HG03521 (cell line): ENCODE measurements around the gene GLO1.
A peak's percentile ranks its signal among the peaks of the same experiment; 100 is the strongest.

Experiments
- ATAC-seq: cut with Tn5 transposase; IDR thresholded peaks from one replicate; pipeline ENCODE4 v1.9.1; 2021; ENCODE audit warnings: mild to moderate bottlenecking, moderate library complexity; ENCODE audit not compliant: unreplicated experiment

GLO1 gene

GRCh38 chr6:38702558-38703397 lies at the start of gene GLO1:
Gene GLO1, minus strand, starts transcription at chr6:38703145. Its CDS starts 91 bp downstream, at chr6:38703054.
- ATAC-seq, result peak; percentile 99

GRCh38 chr6:38750968-38751615 lies 48.1 kb upstream of the GLO1 start:
- ATAC-seq, result no peak

- ATAC-seq, result no peak
These were observed 46.5 kb upstream of the GLO1 start for GRCh38 chr6:38749473-38749872.

- ATAC-seq, result no peak
These were observed 36.6 kb upstream of the GLO1 start for GRCh38 chr6:38739532-38739931.

GRCh38 chr6:38738261-38738660 lies 35.3 kb upstream of the GLO1 start:
- ATAC-seq, result no peak

GRCh38 chr6:38736951-38737350 lies 34.0 kb upstream of the GLO1 start:
- no peak for ATAC-seq

- ATAC-seq, result no peak
These were observed 27.4 kb upstream of the GLO1 start for GRCh38 chr6:38730140-38730862.

- no peak for ATAC-seq
These were observed 25.3 kb upstream of the GLO1 start for GRCh38 chr6:38728203-38728602.

- ATAC-seq, result no peak
These were observed 22.7 kb upstream of the GLO1 start for GRCh38 chr6:38725414-38726183.

GRCh38 chr6:38724343-38724742 lies 21.4 kb upstream of the GLO1 start:
- ATAC-seq, result no peak

GRCh38 chr6:38723783-38724182 lies 20.8 kb upstream of the GLO1 start:
- ATAC-seq, result no peak

GRCh38 chr6:38722727-38723334 lies 19.9 kb upstream of the GLO1 start:
- ATAC-seq, result no peak

- ATAC-seq, result no peak
These were observed 19.1 kb upstream of the GLO1 start for GRCh38 chr6:38722038-38722437.

- ATAC-seq, result no peak
These were observed 17.4 kb upstream of the GLO1 start for GRCh38 chr6:38720295-38720694.

GRCh38 chr6:38719358-38719757 lies 16.4 kb upstream of the GLO1 start:
- no peak for ATAC-seq

GRCh38 chr6:38716825-38717224 lies 13.9 kb upstream of the GLO1 start:
- ATAC-seq, result no peak

- no peak for ATAC-seq
These were observed 12.2 kb upstream of the GLO1 start, which contains the start of gene DNAH8 for GRCh38 chr6:38715016-38715689. Gene DNAH8, plus strand, starts transcription at chr6:38715311. Its CDS starts 7,499 bp downstream, at chr6:38722810.

- no peak for ATAC-seq
These were observed 11.5 kb upstream of the GLO1 start for GRCh38 chr6:38714239-38715015.

- no peak for ATAC-seq
These were observed 10.9 kb upstream of the GLO1 start for GRCh38 chr6:38713812-38714211.
